T-helper 2 cell treated with Interferon-gamma antibody and Interleukin-4, amounts not matched to agents 100 ng/mL and 5 ng/mL, for 36 hours (primary cell): ENCODE measurements around the gene CDKN2AIP. TPM values are rescaled to one million over a fixed set of nuclear protein-coding genes. Genes with fewer than 3 reads are reported as not detected.

ENCODE experiments used
- intact Hi-C: fragments of 100-400 bp; cut with micrococcal nuclease; formaldehyde crosslinking; loops from one replicate; pipeline ENCODE4 v1.15.1; 2023
- total RNA-seq: library from RNA; stranded (reverse); gene quantifications from 2 replicates; pipeline ENCODE4 v1.2.3, GENCODE V29; 2022

CDKN2AIP gene
- total RNA-seq, 1 donor from 2014 or later: 27.6 TPM

DNA sequence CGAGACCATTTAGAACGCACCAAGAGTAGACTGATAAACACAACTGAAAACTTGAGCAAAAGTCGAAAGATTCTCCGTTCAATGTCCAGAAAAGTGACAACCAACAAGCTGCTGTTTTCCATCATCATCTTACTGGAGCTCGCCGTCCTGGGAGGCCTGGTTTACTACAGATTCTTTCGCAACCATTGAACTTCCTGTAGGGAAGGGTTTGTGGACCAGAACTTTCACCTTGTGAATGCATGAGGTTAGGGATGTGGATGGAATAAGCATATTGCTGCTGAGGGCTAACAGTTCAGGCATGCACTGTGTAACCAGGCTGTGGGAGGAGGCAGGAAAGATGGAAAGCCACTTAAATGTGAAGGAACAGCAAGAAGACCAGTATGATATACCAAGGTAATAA is 39.6 kb downstream of the CDKN2AIP start:
- intact Hi-C loops: no loop called here

DNA sequence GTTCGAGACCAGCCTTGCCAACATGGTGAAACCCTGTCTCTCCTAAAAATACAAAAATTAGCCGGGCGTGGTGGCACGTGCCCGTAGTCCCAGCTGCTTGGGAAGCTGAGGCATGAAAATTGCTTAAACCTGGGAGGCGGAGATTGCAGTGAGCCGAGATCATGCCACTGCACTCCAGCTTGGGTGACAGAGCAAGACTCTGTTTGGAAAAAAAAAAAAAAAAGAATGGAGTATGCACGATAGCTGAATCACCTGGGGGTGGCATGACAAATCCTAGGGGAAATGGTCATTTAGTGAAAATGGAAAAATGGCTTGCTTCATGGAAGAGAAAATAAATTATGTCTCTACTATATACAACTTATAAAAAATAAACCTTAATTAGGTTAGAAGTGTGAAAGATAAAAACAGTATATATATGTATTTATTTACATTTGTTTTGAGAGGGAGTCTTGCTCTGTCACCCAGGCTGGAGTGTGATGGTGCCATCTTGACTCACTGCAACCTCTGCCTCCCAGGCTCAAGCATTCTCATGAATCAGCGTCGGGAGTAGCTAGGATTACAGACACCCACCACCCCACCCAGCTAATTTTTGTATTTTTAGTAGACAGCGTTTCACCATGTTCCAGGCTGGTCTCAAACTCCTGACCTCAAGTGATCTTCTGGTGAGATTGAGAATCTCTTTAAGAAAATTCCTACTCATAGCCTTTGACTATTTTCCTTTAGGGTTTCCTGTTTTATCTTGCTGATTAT is 41.1 kb downstream of the CDKN2AIP start:
- intact Hi-C loops: no loop called here

DNA sequence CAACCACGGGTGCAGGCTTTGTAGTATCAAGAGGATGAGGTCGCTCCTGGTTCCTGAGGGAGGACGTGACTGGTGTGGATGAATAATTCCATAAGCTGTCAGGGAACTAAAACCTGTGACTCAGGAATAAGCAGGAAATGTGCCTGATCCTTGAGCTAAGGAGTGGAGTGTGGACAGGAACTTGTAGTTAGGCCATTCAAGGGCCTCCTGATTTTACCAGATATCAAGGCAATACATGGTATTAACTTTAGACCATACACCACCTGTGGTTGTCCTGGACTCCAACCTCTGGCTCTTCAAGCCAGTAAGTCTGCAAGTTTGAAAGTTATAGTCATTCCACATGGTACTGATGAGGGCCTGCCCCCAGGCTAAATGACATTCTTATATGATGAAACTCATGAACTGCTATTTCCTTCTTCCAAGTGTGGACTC is 48.4 kb downstream of the CDKN2AIP start:
- intact Hi-C loops: no loop called here

DNA sequence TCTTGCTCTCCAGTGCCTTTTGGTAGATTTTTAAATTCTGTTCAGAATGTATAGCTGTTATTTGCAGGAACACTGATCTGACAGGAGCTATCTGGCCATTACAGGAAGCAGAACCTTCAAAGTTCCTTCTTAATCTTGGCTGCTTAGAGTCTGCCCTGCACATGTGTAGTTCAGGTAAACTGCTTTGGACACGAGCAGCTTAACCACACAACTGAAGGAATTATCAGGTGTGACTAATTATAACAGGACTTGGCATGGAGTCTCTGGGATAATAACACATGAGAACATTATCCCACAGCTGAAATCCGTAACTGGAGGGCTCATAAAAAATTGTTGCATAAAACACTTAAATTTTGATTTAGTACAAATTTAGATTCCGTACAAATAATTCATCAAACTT is 48.8 kb downstream of the CDKN2AIP start:
- intact Hi-C loops: no loop called here

DNA sequence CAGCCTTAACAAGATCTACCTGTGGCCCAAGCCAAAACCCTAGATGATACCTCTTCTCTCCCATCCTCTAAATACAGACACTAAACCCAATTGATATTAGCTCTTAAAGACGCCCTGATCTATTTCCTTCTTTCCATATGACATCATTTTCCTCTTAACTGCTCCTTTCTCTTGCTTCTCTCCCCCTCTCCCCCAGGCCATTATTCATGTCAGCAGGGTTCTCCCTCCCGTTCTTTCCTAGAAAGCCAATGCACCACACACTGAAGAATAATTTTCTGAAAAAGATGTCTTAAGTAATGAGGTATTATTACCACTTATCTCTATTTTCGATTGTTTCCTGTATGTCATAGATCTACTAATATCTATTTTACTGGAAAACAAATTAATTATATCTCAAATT is 50.7 kb downstream of the CDKN2AIP start:
- intact Hi-C loops: no loop called here

Other genes starting within 250 kb of the CDKN2AIP start
- not detected in 2 replicates for gene CLDN22, start 124.4 kb upstream of the CDKN2AIP start, total RNA-seq
- gene CLDN24, start 122.2 kb upstream of the CDKN2AIP start, total RNA-seq: not detected in 2 replicates
- gene ING2, start 60.4 kb downstream of the CDKN2AIP start, total RNA-seq: 8.8 and 11.0 TPM in 2 replicates
- 14.1 and 15.1 TPM in 2 replicates for gene RWDD4, start 214.5 kb downstream of the CDKN2AIP start, total RNA-seq
- gene TRAPPC11, start 214.7 kb downstream of the CDKN2AIP start, total RNA-seq: 25.8 and 29.8 TPM in 2 replicates